IMR-90 (cell line): ENCODE results near the gene CMSS1. TPM values are rescaled to one million over a fixed set of nuclear protein-coding genes. Genes with fewer than 3 reads are reported as not detected.

Experiments used
- ATAC-seq: fragments of 200-7000 bp; cut with Tn5 transposase; 2 replicates; pipeline ENCODE4 v1.9.1; 2020; ENCODE audit warnings: low read depth, mild to moderate bottlenecking, moderate library complexity
- BruUV-seq: library from RNA; stranded (reverse); fragments of 400-500 nt; replicated peaks from 2 replicates; lab custom pipeline; 2021; lab: Mats Ljungman, UMichigan
- CTCF ChIA-PET: fragments of 300-600 bp; formaldehyde crosslinking; extraction: SDS; loops from one replicate; lab custom pipeline; 2021; ENCODE audit warnings: antibody characterized with exemption; lab: Yijun Ruan, JAX
- POLR2A ChIA-PET: fragments of 300-600 bp; sonication (Branson Sonifier 250); formaldehyde crosslinking; loops from one replicate; lab custom pipeline; 2022; ENCODE audit warnings: antibody characterized with exemption; ENCODE audit not compliant: unreplicated experiment; lab: Charles Lee
- DNase-seq: peaks from one replicate; pipeline ENCODE4 v3.0.0; 2013
- H2AFZ ChIP-seq: replicated peaks from 2 replicates; pipeline ENCODE3; 2013; ENCODE audit warnings: low read length, mild to moderate bottlenecking; ENCODE audit not compliant: poor library complexity
- H2AK5ac ChIP-seq: 2 replicates; pipeline ENCODE4 v1.6.1; 2013; ENCODE audit warnings: low read depth, low read length, inconsistent platforms
- H2AK9ac ChIP-seq: replicated peaks from 2 replicates; pipeline ENCODE3; 2013; ENCODE audit warnings: mild to moderate bottlenecking, low read depth, low read length, moderate library complexity; ENCODE audit not compliant: poor library complexity
- H2BK120ac ChIP-seq: 2 replicates; pipeline ENCODE4 v1.6.1; 2013; ENCODE audit warnings: low read depth, low read length, inconsistent platforms
- H2BK15ac ChIP-seq: 3 replicates; pipeline ENCODE4 v1.6.1; 2013; ENCODE audit warnings: low read depth, low read length, inconsistent platforms
- H2BK20ac ChIP-seq: 2 replicates; pipeline ENCODE4 v1.6.1; 2013; ENCODE audit warnings: low read depth, mild to moderate bottlenecking, inconsistent platforms, low read length, moderate library complexity
- H2BK5ac ChIP-seq: 2 replicates; pipeline ENCODE4 v1.6.1; 2013; ENCODE audit warnings: mild to moderate bottlenecking, low read depth, low read length, inconsistent platforms; ENCODE audit not compliant: poor library complexity, severe bottlenecking
- H3K14ac ChIP-seq: replicated peaks from 2 replicates; pipeline ENCODE4 v1.6.1; 2013; ENCODE audit warnings: low read depth, low read length, inconsistent platforms
- H3K18ac ChIP-seq: 2 replicates; pipeline ENCODE4 v1.6.1; 2013; ENCODE audit warnings: low read depth, low read length, control low read depth
- H3K23ac ChIP-seq: 2 replicates; pipeline ENCODE4 v1.6.1; 2013; ENCODE audit warnings: low read depth, low read length, inconsistent platforms
- H3K27ac ChIP-seq: 2 replicates; pipeline ENCODE4 v1.5.1; 2013; ENCODE audit warnings: mild to moderate bottlenecking, control low read depth, low read length; ENCODE audit not compliant: insufficient read depth
- H3K27me3 ChIP-seq: 2 replicates; pipeline ENCODE4 v1.6.1; 2013; ENCODE audit warnings: low read length; ENCODE audit not compliant: control insufficient read depth, insufficient read depth
- H3K36me3 ChIP-seq: 2 replicates; pipeline ENCODE4 v1.6.1; 2013; ENCODE audit warnings: low read length, mixed read lengths; ENCODE audit not compliant: control insufficient read depth, insufficient read depth
- H3K4ac ChIP-seq: 2 replicates; pipeline ENCODE4 v1.6.1; 2013; ENCODE audit warnings: low read depth, low read length, inconsistent platforms
- H3K4me1 ChIP-seq: 2 replicates; pipeline ENCODE4 v1.6.1; 2013; ENCODE audit warnings: low read length, mixed read lengths; ENCODE audit not compliant: control insufficient read depth, insufficient read depth
- H3K4me2 ChIP-seq: 2 replicates; pipeline ENCODE4 v1.6.1; 2013; ENCODE audit warnings: low read depth, mild to moderate bottlenecking, control low read depth, low read length, moderate library complexity
- H3K4me3 ChIP-seq: 2 replicates; pipeline ENCODE4 v1.5.1; 2013; ENCODE audit warnings: low read depth, mild to moderate bottlenecking, control low read depth, low read length, moderate library complexity; ENCODE audit not compliant: insufficient read depth
- H3K56ac ChIP-seq: 2 replicates; pipeline ENCODE4 v1.6.1; 2013; ENCODE audit warnings: low read length, inconsistent platforms; ENCODE audit not compliant: insufficient read depth; ENCODE audit errors: extremely low read depth
- H3K79me1 ChIP-seq, 2 experiments: 2 replicates each; pipeline ENCODE4 v1.6.1; 2013; ENCODE audit warnings: low read length in 2 of 2, inconsistent platforms in 1 of 2, low read depth in 1 of 2
- H3K9ac ChIP-seq: 2 replicates; pipeline ENCODE4 v1.6.1; 2013; ENCODE audit warnings: low read depth, low read length, control low read depth
- H3K9me1 ChIP-seq: 2 replicates; pipeline ENCODE4 v1.6.1; 2013; ENCODE audit warnings: low read length, inconsistent platforms; ENCODE audit not compliant: insufficient read depth
- H3K9me3 ChIP-seq: 2 replicates; pipeline ENCODE4 v1.6.1; 2013; ENCODE audit warnings: low read length; ENCODE audit not compliant: control insufficient read depth, insufficient read depth
- H4K20me1 ChIP-seq: 2 replicates; pipeline ENCODE4 v1.6.1; 2013; ENCODE audit warnings: low read length, inconsistent platforms; ENCODE audit not compliant: insufficient read depth
- H4K5ac ChIP-seq: 2 replicates; pipeline ENCODE4 v1.6.1; 2013; ENCODE audit warnings: mild to moderate bottlenecking, low read depth, low read length, control low read depth
- H4K8ac ChIP-seq, 2 experiments: 2 replicates each; pipeline ENCODE4 v1.6.1; 2013; ENCODE audit warnings: low read depth in 2 of 2, low read length in 2 of 2, control low read depth in 1 of 2, inconsistent platforms in 1 of 2
- H4K91ac ChIP-seq: 2 replicates; pipeline ENCODE4 v1.6.1; 2013; ENCODE audit warnings: low read depth, low read length, inconsistent platforms; ENCODE audit not compliant: insufficient read depth
- BHLHE40 ChIP-seq: fragments of 150-350 bp; IDR thresholded peaks from 2 replicates; pipeline ENCODE4 v1.6.1; 2016; ENCODE audit warnings: mild to moderate bottlenecking, low read depth, low read length
- CEBPB ChIP-seq: IDR thresholded peaks from 2 replicates; pipeline ENCODE4 v1.6.1; 2012; ENCODE audit warnings: low read depth, low read length, improper control_type of control experiment
- CHD1 ChIP-seq: IDR thresholded peaks from 2 replicates; pipeline ENCODE4 v1.6.1; 2012; ENCODE audit warnings: low read depth, low read length, improper control_type of control experiment
- ELK1 ChIP-seq: fragments of 150-350 bp; IDR thresholded peaks from 2 replicates; pipeline ENCODE4 v1.6.1; 2016; ENCODE audit warnings: low read depth, mild to moderate bottlenecking, low read length, moderate library complexity, borderline replicate concordance
- FOS ChIP-seq: fragments of 150-350 bp; IDR thresholded peaks from 2 replicates; pipeline ENCODE4 v1.6.1; 2016; ENCODE audit warnings: low read depth, low read length
- MAFK ChIP-seq: IDR thresholded peaks from 2 replicates; pipeline ENCODE4 v1.6.1; 2012; ENCODE audit warnings: low read depth, low read length, improper control_type of control experiment
- MAZ ChIP-seq: IDR thresholded peaks from 2 replicates; pipeline ENCODE4 v1.6.1; 2012; ENCODE audit warnings: low read depth, mild to moderate bottlenecking, low read length, improper control_type of control experiment, moderate library complexity, borderline replicate concordance
- NFE2L2 ChIP-seq: fragments of 150-350 bp; IDR thresholded peaks from 2 replicates; pipeline ENCODE4 v1.6.1; 2016; ENCODE audit warnings: low read depth, mild to moderate bottlenecking, low read length
- POLR2A ChIP-seq: IDR thresholded peaks from 2 replicates; pipeline ENCODE4 v1.6.1; 2012; ENCODE audit warnings: mild to moderate bottlenecking, low read depth, low read length
- RAD21 ChIP-seq: IDR thresholded peaks from 2 replicates; pipeline ENCODE4 v1.6.1; 2012; ENCODE audit warnings: low read length, improper control_type of control experiment
- RCOR1 ChIP-seq: IDR thresholded peaks from 2 replicates; pipeline ENCODE4 v1.6.1; 2012; ENCODE audit warnings: mild to moderate bottlenecking, low read length, improper control_type of control experiment; ENCODE audit not compliant: insufficient replicate concordance
- RFX5 ChIP-seq: IDR thresholded peaks from 2 replicates; pipeline ENCODE4 v1.8.0; 2012; ENCODE audit warnings: low read depth, mild to moderate bottlenecking, low read length, moderate library complexity
- SMC3 ChIP-seq: fragments of 150-350 bp; IDR thresholded peaks from 2 replicates; pipeline ENCODE4 v1.6.1; 2016; ENCODE audit warnings: low read depth, mild to moderate bottlenecking, antibody characterized with exemption, low read length, moderate library complexity
- USF2 ChIP-seq: fragments of 150-350 bp; IDR thresholded peaks from 2 replicates; pipeline ENCODE4 v1.6.1; 2017; ENCODE audit warnings: mild to moderate bottlenecking, antibody characterized with exemption, low read length, low read depth
- WGBS, 2 experiments: methylation state at CpG; one replicate each; pipeline versions ENCODE4 v1.1.5 to v1.1.7; 2013; ENCODE audit warnings: missing lambda C conversion rate in 2 of 2; ENCODE audit not compliant: insufficient read length in 1 of 2; ENCODE audit errors: extremely low coverage in 2 of 2; 5-methylcytosine and 5-hydroxymethylcytosine counted together
- dilution Hi-C: fragments of 300-500 bp; cut with HindIII; formaldehyde crosslinking; loops from one replicate; pipeline ENCODE4 v1.14.3; 2018; ENCODE audit warnings: low sequenced_read_pairs; ENCODE audit not compliant: unreplicated experiment
- in situ Hi-C: fragments of 300-500 bp; cut with MboI; formaldehyde crosslinking; loops from 3 replicates; pipeline ENCODE4 v1.14.3; 2019; ENCODE audit warnings: low sequenced_read_pairs, inconsistent platforms, mixed read lengths
- intact Hi-C: fragments of 100-400 bp; cut with micrococcal nuclease; formaldehyde crosslinking; loops from 2 replicates; pipeline ENCODE4 v1.10.0; 2022
- polyA plus RNA-seq, 3 experiments: library from polyadenylated mRNA; depleted of rRNA; stranded (reverse); fragments of >200 nt; gene quantifications; 2 replicates each; pipeline ENCODE4 v1.2.3, GENCODE V29; 2012; ENCODE audit warnings: low replicate concordance in 1 of 3
- total RNA-seq: library from RNA; depleted of rRNA; stranded (reverse); fragments of >200 nt; gene quantifications from 2 replicates; pipeline ENCODE4 v1.2.3, GENCODE V29; 2012
- TF ChIP-seq, protein P1 (sequence below): conservative IDR thresholded peaks from 2 replicates; pipeline ENCODE4 v1.5.1; 2012; ENCODE audit warnings: mild to moderate bottlenecking, low read depth, low read length, improper control_type of control experiment

Gene CMSS1
- total and polyA plus RNA-seq, 2 of the 4 experiments (the other 2 are of a cell fraction), result 12.5 to 13.6 TPM

DNA sequence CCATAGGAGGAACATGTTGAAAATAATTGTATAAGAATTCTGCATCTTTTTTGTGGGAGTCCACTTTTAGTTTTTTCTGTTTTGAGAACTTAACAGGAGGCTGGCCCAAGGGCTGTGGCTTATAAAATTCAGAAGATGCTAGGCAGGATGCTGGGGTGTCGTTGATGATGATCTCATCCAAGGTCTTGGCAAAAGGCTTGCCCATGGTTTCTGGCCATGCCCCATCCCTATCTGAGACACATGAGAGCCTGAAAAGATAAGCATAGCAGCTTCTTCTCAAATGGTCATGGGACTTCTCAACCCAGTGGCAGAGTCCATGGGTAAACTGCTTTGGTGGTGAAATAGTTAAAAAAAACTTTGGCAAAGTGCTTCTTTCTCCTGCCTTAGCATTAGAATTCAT lies 35.2 kb downstream of the CMSS1 start:
- no peaks in the 10 kb centered on the region for H3K9me3 ChIP-seq
- in situ Hi-C loops, result loop anchor here (25.0 kb wide), 1 partner anchor 209 kb away; no protein-coding TSS in a partner anchor

More for the DNA sequence above, 35.2 kb downstream of the CMSS1 start:
- Histone ChIP-seq H3K27ac (no peak overlapping the region), H2BK5ac (no peak overlapping the region), H4K20me1 (peaks cover 45% of the 10 kb centered on the region), H2AK5ac (no peak overlapping the region), H3K4ac (no peak overlapping the region), H4K5ac (no peak overlapping the region), H3K9me1 (peaks cover 14% of the 10 kb centered on the region), H2BK120ac (no peak overlapping the region), H3K23ac (no peak overlapping the region), H3K27me3 (no peaks in the 10 kb centered on the region), H3K14ac (no peak overlapping the region), H2AFZ (no peak overlapping the region), H2BK20ac (no peak overlapping the region), H3K36me3 (peaks cover 25% of the 10 kb centered on the region), H3K4me2 (no peak overlapping the region), H3K79me1 (peaks cover 51 to 77% of the 10 kb centered on the region in 2 experiments), H4K8ac (no peak overlapping the region), H2BK15ac (no peak overlapping the region), H3K9ac (no peak overlapping the region), H3K4me1 (peaks cover 2% of the 10 kb centered on the region; the same call in 1 of the 2 replicates), H3K18ac (no peak overlapping the region), H3K4me3 (no peak overlapping the region), H4K91ac (no peak overlapping the region), H2AK9ac (no peak overlapping the region), H3K56ac (no peak overlapping the region)
- intact Hi-C loops (no loop called here), dilution Hi-C loops (no loop called here)
- TF ChIP-seq RFX5, result no peak
- no peak for TF ChIP-seq CEBPB
- no peak for TF ChIP-seq RCOR1
- no peak for TF ChIP-seq CHD1
- TF ChIP-seq MAZ, result no peak
- TF ChIP-seq POLR2A, result no peak
- no peak for TF ChIP-seq FOS
- TF ChIP-seq USF2, result no peak
- no peak for TF ChIP-seq RAD21
- TF ChIP-seq SMC3, result no peak
- no peak for TF ChIP-seq ELK1
- TF ChIP-seq NFE2L2, result no peak
- TF ChIP-seq, protein P1, sequence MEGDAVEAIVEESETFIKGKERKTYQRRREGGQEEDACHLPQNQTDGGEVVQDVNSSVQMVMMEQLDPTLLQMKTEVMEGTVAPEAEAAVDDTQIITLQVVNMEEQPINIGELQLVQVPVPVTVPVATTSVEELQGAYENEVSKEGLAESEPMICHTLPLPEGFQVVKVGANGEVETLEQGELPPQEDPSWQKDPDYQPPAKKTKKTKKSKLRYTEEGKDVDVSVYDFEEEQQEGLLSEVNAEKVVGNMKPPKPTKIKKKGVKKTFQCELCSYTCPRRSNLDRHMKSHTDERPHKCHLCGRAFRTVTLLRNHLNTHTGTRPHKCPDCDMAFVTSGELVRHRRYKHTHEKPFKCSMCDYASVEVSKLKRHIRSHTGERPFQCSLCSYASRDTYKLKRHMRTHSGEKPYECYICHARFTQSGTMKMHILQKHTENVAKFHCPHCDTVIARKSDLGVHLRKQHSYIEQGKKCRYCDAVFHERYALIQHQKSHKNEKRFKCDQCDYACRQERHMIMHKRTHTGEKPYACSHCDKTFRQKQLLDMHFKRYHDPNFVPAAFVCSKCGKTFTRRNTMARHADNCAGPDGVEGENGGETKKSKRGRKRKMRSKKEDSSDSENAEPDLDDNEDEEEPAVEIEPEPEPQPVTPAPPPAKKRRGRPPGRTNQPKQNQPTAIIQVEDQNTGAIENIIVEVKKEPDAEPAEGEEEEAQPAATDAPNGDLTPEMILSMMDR, result no peak
- TF ChIP-seq BHLHE40, result no peak
- TF ChIP-seq MAFK, result no peak
- no TSS peak for BruUV-seq
- ChIA-PET POLR2A (no interaction called here), CTCF (no interaction called here)
- no CpG with 5 or more reads among the region's 1 CpG for WGBS, 2 experiments
- ATAC-seq, result no peak
- DNase-seq, result no peak
